ENCODE data around the gene RNF2. TPM values are rescaled to one million over a fixed set of nuclear protein-coding genes. Genes with fewer than 3 reads are reported as not detected.

The RNF2 gene
- total RNA-seq, 1 donor from 2014 or later: 15.7 TPM

DNA sequence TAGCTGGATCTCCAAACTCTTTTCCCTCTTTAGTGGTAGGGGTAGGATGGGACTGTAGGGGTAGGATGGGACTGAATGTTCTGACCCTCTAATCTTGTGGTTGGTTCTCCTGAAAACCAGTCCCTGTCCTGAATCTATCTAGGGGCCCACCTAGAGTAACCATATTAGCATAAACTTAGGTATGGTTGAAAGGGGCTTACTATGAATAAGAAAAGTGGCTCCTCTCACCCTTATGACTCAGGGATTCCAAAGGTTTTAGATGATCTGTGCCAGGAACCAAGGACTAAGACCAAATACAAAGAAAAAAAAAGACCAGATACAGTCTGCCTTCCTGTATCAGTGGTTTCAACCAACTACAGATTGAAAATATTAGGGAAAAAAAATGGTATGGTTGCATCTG lies 28.9 kb downstream of the RNF2 start:
- TF ChIP-seq CTCF (IDR thresholded peaks at IDR 0.05) (no peak), POLR2A (IDR thresholded peaks at IDR 0.05) (no peak), POLR2AphosphoS5 (IDR thresholded peaks at IDR 0.05; ENCODE audit: insufficient read depth in 1 of 2, low read depth in 1 of 2) (no peak)

GRCh38 chr1:185075476-185075875 lies 30.1 kb downstream of the RNF2 start:
- DNase-seq (ENCODE audit: extremely low spot score in 2 of 2): no peak
- Histone ChIP-seq H3K4me1 (peaks cover 6% of the 10 kb centered on the region), H3K36me3 (no peaks in the 10 kb centered on the region), H3K27ac (no peak overlapping the region), H3K27me3 (no peaks in the 10 kb centered on the region), H3K9me3 (no peaks in the 10 kb centered on the region), H3K4me3 (no peak overlapping the region)
- TF ChIP-seq POLR2AphosphoS5 (IDR thresholded peaks at IDR 0.05; ENCODE audit: insufficient read depth in 1 of 2, low read depth in 1 of 2) (no peak), CTCF (IDR thresholded peaks at IDR 0.05) (no peak), POLR2A (IDR thresholded peaks at IDR 0.05) (no peak)
- intact Hi-C loops (cut with DNase I): no loop called here

More for the DNA sequence above, 28.9 kb downstream of the RNF2 start:
- no peak for DNase-seq (ENCODE audit: extremely low spot score in 2 of 2)
- Histone ChIP-seq H3K27ac (no peak overlapping the region), H3K36me3 (no peaks in the 10 kb centered on the region), H3K27me3 (no peaks in the 10 kb centered on the region), H3K4me3 (no peak overlapping the region), H3K4me1 (peaks cover 3% of the 10 kb centered on the region), H3K9me3 (no peaks in the 10 kb centered on the region)
- intact Hi-C loops (cut with DNase I): no loop called here

DNA sequence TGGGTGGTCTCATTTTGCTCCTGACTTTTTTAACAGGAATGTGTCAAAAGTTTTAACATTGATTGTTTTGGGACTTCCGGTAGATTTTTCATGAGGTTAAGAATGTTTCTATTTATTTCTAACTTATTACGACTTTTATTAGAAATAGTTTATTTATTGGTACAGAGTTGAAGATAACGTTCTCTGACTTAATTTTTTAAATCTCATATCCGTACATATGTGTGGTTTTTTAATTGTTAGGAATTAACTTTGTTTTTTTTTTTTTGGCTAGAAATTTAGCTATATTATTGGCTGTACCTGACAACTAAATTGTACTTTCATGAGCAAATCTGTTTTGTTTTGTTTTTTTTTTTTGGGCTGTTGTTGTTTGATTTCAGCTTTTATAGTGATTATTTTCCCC lies 32.0 kb downstream of the RNF2 start:
- Histone ChIP-seq H3K27me3 (no peaks in the 10 kb centered on the region), H3K27ac (no peak overlapping the region), H3K4me1 (peaks cover 11% of the 10 kb centered on the region), H3K9me3 (no peaks in the 10 kb centered on the region), H3K36me3 (no peaks in the 10 kb centered on the region), H3K4me3 (no peak overlapping the region)
- no peak for DNase-seq (ENCODE audit: extremely low spot score in 2 of 2)
- intact Hi-C loops (cut with DNase I): no loop called here
- no peak for TF ChIP-seq POLR2AphosphoS5 (IDR thresholded peaks at IDR 0.05; ENCODE audit: insufficient read depth in 1 of 2, low read depth in 1 of 2)
- no peak for TF ChIP-seq POLR2A (IDR thresholded peaks at IDR 0.05)
- TF ChIP-seq CTCF (IDR thresholded peaks at IDR 0.05): no peak

- intact Hi-C loops (cut with DNase I): no loop called here
- H3K9me3 ChIP-seq: no peaks in the 10 kb centered on the region
- no peak overlapping the region for H3K27ac ChIP-seq
- no peaks in the 10 kb centered on the region for H3K36me3 ChIP-seq
- TF ChIP-seq POLR2A (IDR thresholded peaks at IDR 0.05): no peak
- TF ChIP-seq POLR2AphosphoS5 (IDR thresholded peaks at IDR 0.05; ENCODE audit: insufficient read depth in 1 of 2, low read depth in 1 of 2): no peak
- no peak for TF ChIP-seq CTCF (IDR thresholded peaks at IDR 0.05)
- no peak overlapping the region for H3K4me3 ChIP-seq
- H3K27me3 ChIP-seq: no peaks in the 10 kb centered on the region
- peaks cover 11% of the 10 kb centered on the region for H3K4me1 ChIP-seq
- no peak for DNase-seq (ENCODE audit: extremely low spot score in 2 of 2)
These were observed 35.1 kb downstream of the RNF2 start for GRCh38 chr1:185080422-185080821.

GRCh38 chr1:185083818-185084217 lies 38.5 kb downstream of the RNF2 start:
- Histone ChIP-seq H3K27me3 (no peaks in the 10 kb centered on the region), H3K9me3 (no peaks in the 10 kb centered on the region), H3K4me3 (no peak overlapping the region), H3K4me1 (peaks cover 7% of the 10 kb centered on the region), H3K36me3 (peaks cover 0 to 5% of the 10 kb centered on the region in 2 donors), H3K27ac (no peak overlapping the region)
- TF ChIP-seq POLR2AphosphoS5 (IDR thresholded peaks at IDR 0.05; ENCODE audit: insufficient read depth in 1 of 2, low read depth in 1 of 2) (no peak), CTCF (IDR thresholded peaks at IDR 0.05) (no peak), POLR2A (IDR thresholded peaks at IDR 0.05) (no peak)
- intact Hi-C loops (cut with DNase I): no loop called here
- no peak for DNase-seq (ENCODE audit: extremely low spot score in 2 of 2)
